GM11168 (cell line): ENCODE measurements around the gene AVPR1B.

ENCODE experiments used
- in situ Hi-C: fragments of 300-500 bp; cut with MboI; formaldehyde crosslinking; loops from one replicate; pipeline ENCODE4 v1.12.0; 2022; ENCODE audit warnings: low sequenced_read_pairs; ENCODE audit not compliant: unreplicated experiment

The AVPR1B gene

GRCh38 chr1:206117151-206117948, at the start of gene AVPR1B:
AVPR1B (minus strand) TSS chr1:206117388; CDS start chr1:206116890, 498 bp downstream.
- in situ Hi-C loops, result loop anchor here (25.0 kb wide), 1 partner anchor 330 kb away; the partner anchor contains the start of gene RAB29

DNA sequence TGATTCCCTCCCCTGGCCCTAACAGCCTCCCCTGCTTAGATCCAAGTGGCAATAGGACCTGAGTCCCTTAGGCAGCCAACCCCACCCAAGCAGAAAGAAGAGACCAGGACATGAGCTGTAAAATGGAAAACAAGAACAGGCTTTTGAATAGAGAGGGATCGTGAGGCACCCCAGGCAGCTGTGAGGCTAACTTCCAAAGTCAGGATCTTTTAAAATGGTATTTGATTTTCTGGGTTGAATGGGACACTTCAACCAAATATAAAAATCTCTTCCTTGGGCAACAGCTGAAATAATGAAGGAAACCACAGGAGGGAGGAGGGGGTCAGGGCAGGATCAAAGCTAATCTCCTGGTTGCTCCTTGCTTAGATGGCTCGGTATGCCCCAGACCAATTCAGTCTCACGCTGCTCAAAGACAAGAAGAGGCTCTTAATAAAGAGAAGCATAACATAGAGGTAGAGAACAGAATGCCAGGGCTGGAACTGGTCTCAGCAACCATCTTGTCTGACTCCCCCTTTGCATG, 28.6 kb upstream of the AVPR1B start:
- in situ Hi-C loops, result no loop called here

GRCh38 chr1:206144605-206145004, 27.4 kb upstream of the AVPR1B start:
- in situ Hi-C loops, result no loop called here

- in situ Hi-C loops, result no loop called here
These were observed 26.5 kb upstream of the AVPR1B start for GRCh38 chr1:206143537-206144172.

DNA sequence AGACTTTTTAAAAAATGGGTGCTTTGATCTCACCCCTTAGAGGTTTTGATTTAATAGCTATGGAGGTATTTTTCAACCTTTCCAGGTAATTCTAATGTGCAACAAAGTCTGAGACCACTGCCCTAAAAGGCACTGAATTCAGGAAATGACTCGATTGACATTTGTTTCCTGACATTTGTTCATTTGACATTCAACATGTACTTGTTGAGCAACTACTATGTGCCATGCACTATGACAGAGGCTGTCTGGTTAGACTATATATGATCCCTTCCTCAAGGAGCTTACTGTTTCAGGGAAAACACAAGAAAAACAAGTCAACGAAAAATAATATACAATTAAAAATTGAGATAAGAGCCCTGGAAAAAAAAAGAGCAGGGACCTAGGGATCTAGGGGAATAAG, 25.6 kb upstream of the AVPR1B start:
- in situ Hi-C loops, result no loop called here

DNA sequence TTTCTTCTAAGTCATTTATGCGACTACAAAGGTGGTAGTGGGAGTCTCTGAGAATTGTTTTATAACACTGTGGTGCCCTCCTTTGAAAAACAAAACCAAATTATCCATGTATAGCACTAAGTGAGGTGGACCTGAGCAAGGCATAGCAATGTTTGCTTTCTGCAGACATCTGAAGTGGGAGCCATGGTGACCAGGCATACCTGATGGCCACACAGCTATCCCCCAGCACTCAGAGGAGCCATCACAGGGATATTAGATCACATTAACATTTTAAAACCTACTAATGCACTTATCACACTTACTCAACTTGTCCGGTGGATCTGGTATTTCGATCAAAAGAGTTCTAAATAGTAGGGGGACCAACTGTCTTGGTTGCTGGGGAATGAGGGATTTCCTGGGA, 24.8 kb upstream of the AVPR1B start:
- in situ Hi-C loops, result no loop called here

- in situ Hi-C loops, result no loop called here
These were observed 19.1 kb upstream of the AVPR1B start for GRCh38 chr1:206136241-206136640.

- in situ Hi-C loops, result no loop called here
These were observed 18.1 kb upstream of the AVPR1B start for GRCh38 chr1:206135248-206135647.

GRCh38 chr1:206133751-206134415, 16.7 kb upstream of the AVPR1B start:
- in situ Hi-C loops, result no loop called here

- in situ Hi-C loops, result no loop called here
These were observed 13.8 kb upstream of the AVPR1B start for GRCh38 chr1:206131037-206131436.

DNA sequence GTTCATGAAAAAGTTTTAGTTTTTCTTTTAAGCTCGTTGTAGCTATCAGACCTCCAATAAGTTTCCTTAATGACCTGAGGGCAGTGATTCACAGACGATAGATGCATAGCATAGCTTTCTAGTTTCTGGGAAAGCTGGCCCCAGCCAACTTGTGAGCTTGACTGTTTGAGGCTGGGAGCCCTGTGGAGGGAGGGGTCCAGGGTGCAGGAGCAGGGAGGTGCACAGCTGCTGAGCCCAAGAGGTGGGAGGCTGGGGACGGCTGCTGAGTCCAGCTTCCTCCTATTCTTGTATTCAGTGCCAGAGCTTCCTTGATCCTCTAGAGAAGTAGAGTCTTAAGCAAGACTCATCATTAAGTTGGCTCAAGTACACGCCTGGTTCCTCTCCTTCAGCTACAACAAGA, 11.0 kb upstream of the AVPR1B start:
- in situ Hi-C loops, result no loop called here

- in situ Hi-C loops, result no loop called here
These were observed 10.1 kb upstream of the AVPR1B start for GRCh38 chr1:206127336-206127735.

- in situ Hi-C loops, result no loop called here
These were observed 8.2 kb upstream of the AVPR1B start for GRCh38 chr1:206125346-206125745.

GRCh38 chr1:206122686-206123085, 5.5 kb upstream of the AVPR1B start:
- in situ Hi-C loops, result loop anchor here (25.0 kb wide), 1 partner anchor 335 kb away; the partner anchor contains the start of gene RAB29

GRCh38 chr1:206121269-206121668, 4.1 kb upstream of the AVPR1B start:
- in situ Hi-C loops, result loop anchor here (25.0 kb wide), 1 partner anchor 334 kb away; the partner anchor contains the start of gene RAB29

- in situ Hi-C loops, result loop anchor here (25.0 kb wide), 1 partner anchor 333 kb away; the partner anchor contains the start of gene RAB29
These were observed 3.2 kb upstream of the AVPR1B start for GRCh38 chr1:206120406-206120805.

DNA sequence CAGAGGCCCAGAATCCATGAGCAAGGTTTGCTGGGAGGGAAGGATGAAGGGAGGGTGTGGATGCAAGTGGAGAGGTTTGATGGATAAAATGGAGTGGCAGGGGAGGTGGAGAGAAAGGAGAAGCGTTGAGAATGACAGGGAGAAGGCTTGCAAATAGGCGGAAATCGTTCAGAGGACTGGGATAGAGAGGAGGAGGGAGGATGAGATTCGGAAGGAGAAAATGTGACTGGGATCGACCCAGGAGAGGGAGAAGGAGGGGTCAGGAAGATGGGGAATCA, 376 bp downstream of the AVPR1B start:
- in situ Hi-C loops, result loop anchor here (25.0 kb wide), 1 partner anchor 330 kb away; the partner anchor contains the start of gene RAB29

- in situ Hi-C loops, result loop anchor here (25.0 kb wide), 1 partner anchor 329 kb away; the partner anchor contains the start of gene RAB29
These were observed 856 bp downstream of the AVPR1B start for GRCh38 chr1:206116191-206116872.

GRCh38 chr1:206115791-206116190, 1.4 kb downstream of the AVPR1B start:
- in situ Hi-C loops, result loop anchor here (25.0 kb wide), 1 partner anchor 328 kb away; the partner anchor contains the start of gene RAB29
